Upper lobe of left lung (tissue), 6 donors: ENCODE measurements around the gene COL28A1. TPM values are rescaled to one million over a fixed set of nuclear protein-coding genes. Genes with fewer than 3 reads are reported as not detected.

Source experiments
- ATAC-seq, 2 donors: fragments of 200-7000 bp; cut with Tn5 transposase; one replicate each; pipeline ENCODE4 v1.9.1; 2022; ENCODE audit warnings: mild to moderate bottlenecking in 2 of 2, moderate library complexity in 2 of 2; ENCODE audit not compliant: low FRiP score in 2 of 2
- DNase-seq, 2 donors: peaks; one replicate each; pipeline ENCODE4 v3.0.0-alpha.2; 2019 to 2020
- H3K27ac ChIP-seq, 4 donors: fragments of 200-600 bp; sonication (generic); one replicate each; pipeline ENCODE4 v1.5.1; 2016 to 2019
- H3K27me3 ChIP-seq, 4 donors: fragments of 200-600 bp; sonication (generic); one replicate each; pipeline ENCODE4 v1.5.1; 2017 to 2019
- H3K36me3 ChIP-seq, 4 donors: fragments of 200-600 bp; sonication (generic); one replicate each; pipeline ENCODE4 v1.5.1; 2016 to 2019
- H3K4me1 ChIP-seq, 4 donors: fragments of 200-600 bp; sonication (generic); one replicate each; pipeline ENCODE4 v1.5.1; 2018 to 2019
- H3K4me3 ChIP-seq, 4 donors: fragments of 200-600 bp; sonication (generic); one replicate each; pipeline ENCODE4 v1.5.1; 2017 to 2019; ENCODE audit warnings: mild to moderate bottlenecking in 2 of 4, moderate library complexity in 1 of 4
- H3K9me3 ChIP-seq, 4 donors: fragments of 200-600 bp; sonication (generic); one replicate each; pipeline ENCODE4 v1.5.1; 2018 to 2019
- EP300 ChIP-seq, 4 donors: sonication (generic); formaldehyde crosslinking; IDR thresholded peaks; one replicate each; pipeline ENCODE4 v1.5.1; 2017; ENCODE audit warnings: antibody characterized with exemption in 4 of 4, control low read depth in 2 of 4
- POLR2A ChIP-seq, 4 donors: fragments of 450-650 bp; IDR thresholded peaks; one replicate each; pipeline ENCODE4 v1.5.1; 2016 to 2017; ENCODE audit warnings: antibody characterized with exemption in 4 of 4, mild to moderate bottlenecking in 2 of 4
- POLR2AphosphoS5 ChIP-seq, 2 donors: sonication (generic); formaldehyde crosslinking; IDR thresholded peaks; one replicate each; pipeline ENCODE4 v1.5.1; 2017; ENCODE audit warnings: antibody characterized with exemption in 2 of 2
- WGBS, 2 donors: methylation state at CpG; one replicate each; pipeline ENCODE4 v1.1.5; 2017 to 2018; 5-methylcytosine and 5-hydroxymethylcytosine counted together
- total RNA-seq, 6 donors: library from RNA; depleted of rRNA in 4 of 6; stranded (reverse); fragments of >200 nt in 4 of 6; gene quantifications; one replicate each; pipeline versions ENCODE4 v1.1.0 to v1.2.1, GENCODE V29; 2016 to 2021
- TF ChIP-seq, protein P1 (sequence below), 6 experiments: fragments of 450-650 bp in 4 of 6; fragments of 200-600 bp in 2 of 6; sonication (generic) in 2 of 6; IDR thresholded peaks; one replicate each; pipeline ENCODE4 v1.5.1; 2016 to 2019; ENCODE audit warnings: antibody characterized with exemption in 6 of 6
- donor health status: DM: no; HTN: no; CAD: no; lungs with moderate emphysema.
- donor health status: DM: no; HTN: yes; CAD: no; lungs with severe emphysema.

The COL28A1 gene
- total RNA-seq, 6 donors from 2014 or later, result 1.5 to 14.7 (median 4.3) TPM

DNA sequence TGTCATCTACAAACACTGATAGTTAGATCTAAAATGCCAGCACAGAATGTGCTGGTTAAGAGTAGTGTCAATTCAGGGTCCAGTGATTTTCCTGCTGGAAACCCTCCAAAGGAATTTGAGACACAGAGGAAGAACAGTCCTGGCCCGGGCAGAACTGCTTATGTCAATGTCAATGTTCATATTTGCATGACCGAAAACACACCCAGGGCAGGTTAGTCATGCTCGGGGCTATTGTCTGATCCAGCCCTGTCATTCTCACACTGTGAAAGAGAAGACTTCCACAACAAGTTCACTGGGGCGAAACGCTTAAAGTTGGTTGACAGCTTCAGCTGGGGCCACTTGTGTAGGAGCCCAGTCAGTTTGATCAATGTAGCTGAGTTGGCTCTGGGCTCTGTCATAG lies 214.0 kb downstream of the COL28A1 start:
- ATAC-seq (no peak), DNase-seq (no peak)
- TF ChIP-seq, protein P1, sequence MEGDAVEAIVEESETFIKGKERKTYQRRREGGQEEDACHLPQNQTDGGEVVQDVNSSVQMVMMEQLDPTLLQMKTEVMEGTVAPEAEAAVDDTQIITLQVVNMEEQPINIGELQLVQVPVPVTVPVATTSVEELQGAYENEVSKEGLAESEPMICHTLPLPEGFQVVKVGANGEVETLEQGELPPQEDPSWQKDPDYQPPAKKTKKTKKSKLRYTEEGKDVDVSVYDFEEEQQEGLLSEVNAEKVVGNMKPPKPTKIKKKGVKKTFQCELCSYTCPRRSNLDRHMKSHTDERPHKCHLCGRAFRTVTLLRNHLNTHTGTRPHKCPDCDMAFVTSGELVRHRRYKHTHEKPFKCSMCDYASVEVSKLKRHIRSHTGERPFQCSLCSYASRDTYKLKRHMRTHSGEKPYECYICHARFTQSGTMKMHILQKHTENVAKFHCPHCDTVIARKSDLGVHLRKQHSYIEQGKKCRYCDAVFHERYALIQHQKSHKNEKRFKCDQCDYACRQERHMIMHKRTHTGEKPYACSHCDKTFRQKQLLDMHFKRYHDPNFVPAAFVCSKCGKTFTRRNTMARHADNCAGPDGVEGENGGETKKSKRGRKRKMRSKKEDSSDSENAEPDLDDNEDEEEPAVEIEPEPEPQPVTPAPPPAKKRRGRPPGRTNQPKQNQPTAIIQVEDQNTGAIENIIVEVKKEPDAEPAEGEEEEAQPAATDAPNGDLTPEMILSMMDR (IDR thresholded peaks at IDR 0.05), result no peak
- TF ChIP-seq POLR2AphosphoS5 (IDR thresholded peaks at IDR 0.05) (no peak), EP300 (IDR thresholded peaks at IDR 0.05) (no peak), POLR2A (IDR thresholded peaks at IDR 0.05) (no peak)
- Histone ChIP-seq H3K36me3 (no peaks in the 10 kb centered on the region), H3K27ac (no peak overlapping the region), H3K4me1 (no peaks in the 10 kb centered on the region), H3K4me3 (no peak overlapping the region), H3K27me3 (no peaks in the 10 kb centered on the region), H3K9me3 (no peaks in the 10 kb centered on the region)
- 54 to 58% methylated on average over 5 of the region's 5 CpGs for WGBS, 2 donors

DNA sequence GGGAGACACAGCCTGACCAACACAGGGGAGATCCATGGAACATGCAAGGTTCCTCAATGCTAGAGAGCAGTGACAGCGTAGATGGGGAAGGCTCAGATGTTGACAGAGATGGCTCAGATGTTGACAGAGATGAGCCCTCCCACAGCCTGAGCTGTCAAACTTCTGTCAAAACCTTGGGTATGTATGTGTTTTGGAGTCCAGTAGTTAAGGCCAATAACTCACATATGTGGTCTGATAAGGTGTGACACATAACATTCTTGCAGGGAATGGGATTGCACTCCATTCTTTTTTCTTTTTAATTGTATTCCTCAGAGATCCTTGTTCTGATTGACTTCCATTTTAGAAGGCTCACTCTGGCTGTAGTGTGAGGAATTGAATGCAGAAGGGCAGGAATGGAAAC lies 217.1 kb downstream of the COL28A1 start:
- DNase-seq (no peak), ATAC-seq (no peak)
- TF ChIP-seq POLR2A (IDR thresholded peaks at IDR 0.05) (no peak), POLR2AphosphoS5 (IDR thresholded peaks at IDR 0.05) (no peak)
- TF ChIP-seq, protein P1 (IDR thresholded peaks at IDR 0.05), result no peak
- no peaks in the 10 kb centered on the region for H3K27me3 ChIP-seq
- H3K27ac ChIP-seq, result no peak overlapping the region
- WGBS, 2 donors, result 88 to 100% methylated on average over 1 of the region's 1 CpG
- H3K4me1 ChIP-seq, result no peaks in the 10 kb centered on the region
- H3K36me3 ChIP-seq, result no peaks in the 10 kb centered on the region
- no peak overlapping the region for H3K4me3 ChIP-seq
- H3K9me3 ChIP-seq, result no peaks in the 10 kb centered on the region

DNA sequence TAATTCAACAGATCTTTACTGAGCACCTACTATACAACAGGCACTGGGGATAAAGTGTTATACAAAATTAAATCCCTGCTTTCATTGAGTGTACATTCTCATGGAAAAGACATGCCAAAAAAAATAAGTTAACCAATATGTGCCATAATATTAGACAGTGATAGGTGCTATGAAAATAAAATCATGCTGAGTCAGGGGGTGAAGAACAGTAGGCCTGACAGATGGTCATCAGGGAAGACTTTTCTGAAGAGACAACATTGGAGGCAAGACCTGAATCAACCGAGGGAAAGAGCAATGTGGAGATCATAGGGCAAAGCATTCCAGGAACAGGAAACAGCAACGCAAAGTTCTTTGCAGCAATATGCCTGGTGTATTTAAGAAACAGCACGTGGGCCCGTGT lies 217.8 kb downstream of the COL28A1 start:
- no peak overlapping the region for H3K27ac ChIP-seq
- H3K27me3 ChIP-seq, result no peaks in the 10 kb centered on the region
- TF ChIP-seq POLR2A (IDR thresholded peaks at IDR 0.05), result no peak
- TF ChIP-seq POLR2AphosphoS5 (IDR thresholded peaks at IDR 0.05), result no peak
- TF ChIP-seq, protein P1 (IDR thresholded peaks at IDR 0.05), result no peak
- no peak for TF ChIP-seq EP300 (IDR thresholded peaks at IDR 0.05)
- H3K4me3 ChIP-seq, result no peak overlapping the region
- no peaks in the 10 kb centered on the region for H3K4me1 ChIP-seq
- H3K9me3 ChIP-seq, result no peaks in the 10 kb centered on the region
- ATAC-seq (no peak), DNase-seq (no peak)
- WGBS, 2 donors, result 79 to 88% methylated on average over 4 of the region's 4 CpGs
- H3K36me3 ChIP-seq, result no peaks in the 10 kb centered on the region

DNA sequence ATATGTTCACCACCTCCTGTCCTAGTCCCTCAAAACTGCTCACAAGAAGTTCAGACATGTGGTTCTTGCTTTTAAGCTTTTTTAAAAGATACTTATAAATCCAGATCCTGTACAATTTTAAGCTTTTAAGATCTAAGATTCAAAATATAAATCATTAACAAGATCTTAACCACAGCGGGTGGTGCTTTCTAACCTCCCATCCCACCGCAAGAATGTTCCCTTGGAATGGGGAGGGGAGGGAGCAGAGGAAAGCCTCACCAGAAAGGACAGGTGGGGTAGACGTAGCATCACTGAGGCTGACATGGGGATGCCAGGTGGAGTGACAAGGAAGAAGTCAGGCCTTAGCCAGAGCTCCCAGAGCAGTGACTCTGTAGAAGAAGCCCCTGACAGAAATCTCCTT lies 219.8 kb downstream of the COL28A1 start:
- Histone ChIP-seq H3K27me3 (no peaks in the 10 kb centered on the region), H3K4me1 (no peaks in the 10 kb centered on the region), H3K9me3 (no peaks in the 10 kb centered on the region), H3K36me3 (no peaks in the 10 kb centered on the region), H3K27ac (no peak overlapping the region), H3K4me3 (no peak overlapping the region)
- TF ChIP-seq, protein P1 (IDR thresholded peaks at IDR 0.05), result no peak
- 67 to 86% methylated on average over 3 of the region's 3 CpGs for WGBS, 2 donors
- no peak for ATAC-seq
- no peak for DNase-seq

DNA sequence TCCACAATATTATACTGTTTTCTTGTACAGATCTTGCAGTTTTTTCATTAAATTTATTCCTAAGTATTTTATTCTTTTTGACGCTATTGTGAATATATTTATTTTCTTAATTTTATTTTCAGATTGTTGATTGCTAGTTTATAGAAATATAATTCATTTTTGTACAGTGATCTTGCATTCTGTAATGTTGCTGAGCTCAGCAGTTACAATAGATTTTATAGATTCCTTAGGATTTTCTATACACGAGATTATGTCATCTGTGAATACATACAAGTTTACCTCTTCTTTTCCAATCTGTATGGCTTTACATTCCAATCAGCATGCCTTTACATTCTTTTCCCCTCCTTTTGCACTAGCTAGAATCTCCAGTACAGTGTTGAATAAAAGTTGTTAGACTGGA lies 223.3 kb downstream of the COL28A1 start:
- TF ChIP-seq EP300 (IDR thresholded peaks at IDR 0.05), result no peak
- TF ChIP-seq POLR2AphosphoS5 (IDR thresholded peaks at IDR 0.05), result no peak
- TF ChIP-seq, protein P1 (IDR thresholded peaks at IDR 0.05), result no peak
- no peak for TF ChIP-seq POLR2A (IDR thresholded peaks at IDR 0.05)
- no peak overlapping the region for H3K27ac ChIP-seq
- no peaks in the 10 kb centered on the region for H3K27me3 ChIP-seq
- no peak overlapping the region for H3K4me3 ChIP-seq
- ATAC-seq, result no peak
- no peaks in the 10 kb centered on the region for H3K36me3 ChIP-seq
- H3K9me3 ChIP-seq, result no peaks in the 10 kb centered on the region
- no peak for DNase-seq
- H3K4me1 ChIP-seq, result no peaks in the 10 kb centered on the region
- 78 to 93% methylated on average over 2 of the region's 2 CpGs for WGBS, 2 donors
